Tibial artery (tissue), 4 donors: Measurements from ENCODE around the gene CACUL1.

ENCODE experiments used
- DNase-seq, 2 donors: peaks; one replicate each; pipeline ENCODE4 v3.0.0-alpha.2; 2019
- H3K27ac ChIP-seq, 2 donors: fragments of 200-600 bp; sonication (generic) in 1 of 2; 1 replicate in 1 of 2; 2 replicates in 1 of 2; pipeline ENCODE4 v1.5.1; 2018 to 2019; ENCODE audit warnings: mild to moderate bottlenecking in 1 of 2
- H3K27me3 ChIP-seq, 2 donors: fragments of 200-600 bp; sonication (generic) in 1 of 2; one replicate each; pipeline versions ENCODE4 v1.5.1 to v1.6.0; 2016 to 2019
- H3K36me3 ChIP-seq, 3 donors: fragments of 200-600 bp; sonication (generic) in 2 of 3; one replicate each; pipeline ENCODE4 v1.5.1; 2016 to 2019; ENCODE audit warnings: mild to moderate bottlenecking in 2 of 3
- H3K4me1 ChIP-seq, 4 donors: fragments of 200-600 bp; sonication (generic) in 2 of 4; 1 replicate in 3 of 4; 2 replicates in 1 of 4; pipeline ENCODE4 v1.5.1; 2016 to 2019
- H3K4me3 ChIP-seq, 2 donors: fragments of 200-600 bp; sonication (generic) in 1 of 2; 1 replicate in 1 of 2; 2 replicates in 1 of 2; pipeline ENCODE4 v1.5.1; 2018 to 2019; ENCODE audit warnings: mild to moderate bottlenecking in 2 of 2
- H3K9me3 ChIP-seq, 3 donors: fragments of 200-600 bp; sonication (generic) in 1 of 3; one replicate each; pipeline ENCODE4 v1.5.1; 2016 to 2019
- intact Hi-C: fragments of 100-400 bp; cut with DNase I; formaldehyde crosslinking; loops from one replicate; pipeline ENCODE4 v1.15.0; 2023; ENCODE audit warnings: low total_unique reads
- TF ChIP-seq, protein P1 (sequence below), 2 experiments: fragments of 200-600 bp in 1 of 2; fragments of 450-650 bp in 1 of 2; IDR thresholded peaks; one replicate each; pipeline ENCODE4 v1.5.1; 2017 to 2019; ENCODE audit warnings: antibody characterized with exemption in 2 of 2, mild to moderate bottlenecking in 1 of 2, moderate library complexity in 1 of 2

CACUL1 gene

DNA sequence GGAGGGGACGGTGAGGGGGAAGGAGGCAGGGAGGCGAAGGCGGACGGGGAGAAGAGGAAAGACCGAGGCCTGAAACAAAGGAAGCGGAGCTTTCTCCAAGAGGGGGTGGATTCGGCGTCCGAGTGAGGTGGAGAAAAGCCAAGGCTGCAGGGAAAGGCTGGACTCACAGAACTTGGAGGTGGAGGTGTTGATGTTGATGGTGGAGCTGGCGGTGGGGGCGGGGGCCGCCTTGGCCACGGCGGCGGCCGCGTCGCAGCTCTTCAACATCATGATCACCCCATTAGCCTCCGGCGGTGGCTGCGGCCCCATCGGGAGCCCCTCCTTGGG, 578 bp downstream of the CACUL1 start:
- intact Hi-C loops: loop anchor here (5.0 kb wide), 1 partner anchor 993 kb away; no protein-coding TSS in a partner anchor
- Histone ChIP-seq H3K27me3 (no peaks in the 10 kb centered on the region), H3K27ac (peak overlapping the region; percentile 81 to 91), H3K4me1 (peaks cover 0 to 37% (median 16%) of the 10 kb centered on the region in 4 donors), H3K4me3 (peak overlapping the region; percentile 87 to 98), H3K9me3 (no peaks in the 10 kb centered on the region), H3K36me3 (no peaks in the 10 kb centered on the region)
- TF ChIP-seq, protein P1, sequence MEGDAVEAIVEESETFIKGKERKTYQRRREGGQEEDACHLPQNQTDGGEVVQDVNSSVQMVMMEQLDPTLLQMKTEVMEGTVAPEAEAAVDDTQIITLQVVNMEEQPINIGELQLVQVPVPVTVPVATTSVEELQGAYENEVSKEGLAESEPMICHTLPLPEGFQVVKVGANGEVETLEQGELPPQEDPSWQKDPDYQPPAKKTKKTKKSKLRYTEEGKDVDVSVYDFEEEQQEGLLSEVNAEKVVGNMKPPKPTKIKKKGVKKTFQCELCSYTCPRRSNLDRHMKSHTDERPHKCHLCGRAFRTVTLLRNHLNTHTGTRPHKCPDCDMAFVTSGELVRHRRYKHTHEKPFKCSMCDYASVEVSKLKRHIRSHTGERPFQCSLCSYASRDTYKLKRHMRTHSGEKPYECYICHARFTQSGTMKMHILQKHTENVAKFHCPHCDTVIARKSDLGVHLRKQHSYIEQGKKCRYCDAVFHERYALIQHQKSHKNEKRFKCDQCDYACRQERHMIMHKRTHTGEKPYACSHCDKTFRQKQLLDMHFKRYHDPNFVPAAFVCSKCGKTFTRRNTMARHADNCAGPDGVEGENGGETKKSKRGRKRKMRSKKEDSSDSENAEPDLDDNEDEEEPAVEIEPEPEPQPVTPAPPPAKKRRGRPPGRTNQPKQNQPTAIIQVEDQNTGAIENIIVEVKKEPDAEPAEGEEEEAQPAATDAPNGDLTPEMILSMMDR (IDR thresholded peaks at IDR 0.05): no peak
- DNase-seq: peak; percentile 37 to 71

DNA sequence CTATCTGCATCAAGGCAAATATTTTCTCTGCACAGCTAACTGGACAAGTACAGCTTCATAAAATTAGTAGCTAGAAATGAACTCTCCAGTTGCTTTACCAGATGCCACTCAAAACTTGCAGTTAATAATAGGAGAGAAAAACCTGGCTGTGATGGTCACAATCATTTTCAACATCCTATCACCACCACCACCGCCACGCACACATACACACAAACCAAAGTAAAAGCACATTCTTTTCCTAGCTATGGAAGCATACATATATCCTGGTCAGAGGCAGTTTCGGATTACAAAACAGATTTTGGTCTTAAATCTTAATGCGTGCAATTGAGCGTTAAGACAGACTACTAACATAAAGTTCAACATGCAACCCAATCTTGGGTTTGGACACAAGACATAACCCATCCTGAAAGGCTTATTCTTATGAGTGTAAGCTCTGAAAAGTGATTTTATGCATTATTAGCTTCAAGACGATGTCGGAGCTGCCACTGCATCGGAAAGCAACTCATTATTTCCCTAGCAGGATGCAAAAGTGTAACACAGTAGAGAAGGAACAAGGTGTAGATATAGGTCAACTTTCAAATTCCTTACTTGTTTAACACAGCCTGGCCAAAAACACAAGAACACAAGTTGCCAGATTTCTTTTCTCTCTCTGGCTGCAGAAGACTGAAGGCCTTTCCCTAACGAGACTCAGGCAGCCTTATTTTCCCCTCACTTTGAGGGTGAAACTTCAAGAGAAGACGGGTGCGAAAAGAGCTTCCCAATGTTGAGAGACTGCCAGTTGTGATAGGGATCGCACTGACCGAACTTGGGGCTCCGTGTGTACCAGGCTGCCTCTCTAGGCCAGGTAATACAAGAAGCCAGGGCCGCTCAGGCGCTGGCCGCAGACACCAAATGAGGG, 1.2 kb downstream of the CACUL1 start:
- DNase-seq: no peak
- H3K4me3 ChIP-seq: peak overlapping the region; percentile 87 to 98
- no peaks in the 10 kb centered on the region for H3K9me3 ChIP-seq
- peaks cover 0 to 37% (median 18%) of the 10 kb centered on the region in 4 donors for H3K4me1 ChIP-seq
- TF ChIP-seq, protein P1 (IDR thresholded peaks at IDR 0.05): no peak
- no peaks in the 10 kb centered on the region for H3K36me3 ChIP-seq
- intact Hi-C loops: loop anchor here (5.0 kb wide), 1 partner anchor 994 kb away; no protein-coding TSS in a partner anchor
- H3K27me3 ChIP-seq: no peaks in the 10 kb centered on the region
- peak overlapping the region; percentile 81 to 91 for H3K27ac ChIP-seq

DNA sequence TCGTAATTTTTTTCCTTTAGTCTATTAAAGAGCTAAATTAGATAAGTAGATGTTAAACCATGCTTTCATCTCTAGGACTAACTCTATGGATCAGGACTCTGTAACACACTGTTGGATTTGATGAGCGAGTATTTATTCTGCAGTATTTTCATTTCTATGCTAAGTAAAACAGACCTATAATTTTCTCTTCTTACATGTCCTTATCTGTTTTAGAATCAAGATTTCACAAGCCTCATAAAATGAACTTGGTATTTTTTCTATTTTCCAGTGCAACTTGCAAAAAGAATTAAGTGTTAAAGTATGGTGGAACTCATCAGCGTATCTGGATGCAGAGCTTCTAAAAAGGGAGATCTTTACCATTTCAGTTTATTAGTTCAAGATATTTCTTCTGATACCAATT, 2.4 kb downstream of the CACUL1 start:
- no peaks in the 10 kb centered on the region for H3K9me3 ChIP-seq
- intact Hi-C loops: loop anchor here (5.0 kb wide), 1 partner anchor 995 kb away; no protein-coding TSS in a partner anchor
- H3K27me3 ChIP-seq: no peaks in the 10 kb centered on the region
- TF ChIP-seq, protein P1 (IDR thresholded peaks at IDR 0.05): no peak
- no peaks in the 10 kb centered on the region for H3K36me3 ChIP-seq
- no peak for DNase-seq
- peaks cover 0 to 37% (median 18%) of the 10 kb centered on the region in 4 donors for H3K4me1 ChIP-seq
- H3K4me3 ChIP-seq: peak overlapping the region in 1 of 2 donors; percentile 98
- H3K27ac ChIP-seq: no peak overlapping the region

DNA sequence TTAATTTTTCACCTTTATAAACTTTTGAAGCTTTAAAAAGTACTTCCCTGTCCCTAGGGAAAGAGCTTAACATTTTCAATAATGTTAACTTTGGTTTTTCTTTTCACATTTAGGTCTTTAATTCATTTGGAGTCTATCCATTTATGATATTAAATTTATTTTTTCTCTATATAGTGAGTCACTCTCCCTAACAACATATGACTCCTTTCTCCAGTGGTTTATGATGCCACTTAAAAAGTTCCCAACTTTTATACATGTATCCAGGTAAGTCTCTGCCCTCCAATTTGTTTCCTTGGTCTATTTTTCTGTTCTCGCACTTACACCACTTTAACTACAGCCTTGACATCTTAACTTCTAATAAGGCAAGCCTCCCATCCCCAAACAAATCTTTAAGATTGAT, 3.5 kb downstream of the CACUL1 start:
- H3K9me3 ChIP-seq: no peaks in the 10 kb centered on the region
- no peak overlapping the region for H3K27ac ChIP-seq
- intact Hi-C loops: loop anchor here (5.0 kb wide), 1 partner anchor 996 kb away; no protein-coding TSS in a partner anchor
- DNase-seq: no peak
- no peak overlapping the region for H3K4me3 ChIP-seq
- peaks cover 0 to 37% (median 18%) of the 10 kb centered on the region in 4 donors for H3K4me1 ChIP-seq
- TF ChIP-seq, protein P1 (IDR thresholded peaks at IDR 0.05): no peak
- H3K27me3 ChIP-seq: no peaks in the 10 kb centered on the region
- no peaks in the 10 kb centered on the region for H3K36me3 ChIP-seq

DNA sequence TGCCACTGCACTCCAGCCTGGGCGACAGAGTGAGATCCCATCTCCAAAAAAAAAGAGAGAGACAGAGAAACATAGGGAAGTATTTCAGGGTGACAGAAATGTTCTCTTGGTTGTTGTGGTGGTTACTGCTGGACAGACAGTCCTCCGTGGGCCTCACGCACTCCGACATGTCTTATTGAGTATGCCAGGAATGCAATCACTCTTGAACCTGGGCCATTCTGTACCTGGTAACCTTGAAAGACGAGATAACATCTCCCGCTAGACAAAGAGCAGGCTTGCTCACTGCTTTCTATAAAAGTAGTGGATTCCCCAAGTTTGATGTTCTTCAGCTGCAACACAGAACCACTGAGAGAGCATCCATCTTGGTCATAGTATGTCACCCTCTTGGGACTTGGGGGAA, 6.7 kb downstream of the CACUL1 start:
- DNase-seq: no peak
- no peaks in the 10 kb centered on the region for H3K27me3 ChIP-seq
- TF ChIP-seq, protein P1 (IDR thresholded peaks at IDR 0.05): no peak
- H3K4me1 ChIP-seq: peaks cover 6 to 46% (median 14%) of the 10 kb centered on the region in 4 donors
- intact Hi-C loops: no loop called here
- no peak overlapping the region for H3K27ac ChIP-seq
- H3K4me3 ChIP-seq: no peak overlapping the region
- no peaks in the 10 kb centered on the region for H3K9me3 ChIP-seq
- no peaks in the 10 kb centered on the region for H3K36me3 ChIP-seq
